Measurements from ENCODE around the gene CACNG1. TPM values are rescaled to one million over a fixed set of nuclear protein-coding genes. Genes with fewer than 3 reads are reported as not detected.
"Not testable (repeated sequence)": the region's sequence is repeated elsewhere in the genome, so short reads cannot be mapped to it uniquely, and the experiment has no call there.

Gene CACNG1
- total RNA-seq, 2 experiments from 2014 or later: not detected

DNA sequence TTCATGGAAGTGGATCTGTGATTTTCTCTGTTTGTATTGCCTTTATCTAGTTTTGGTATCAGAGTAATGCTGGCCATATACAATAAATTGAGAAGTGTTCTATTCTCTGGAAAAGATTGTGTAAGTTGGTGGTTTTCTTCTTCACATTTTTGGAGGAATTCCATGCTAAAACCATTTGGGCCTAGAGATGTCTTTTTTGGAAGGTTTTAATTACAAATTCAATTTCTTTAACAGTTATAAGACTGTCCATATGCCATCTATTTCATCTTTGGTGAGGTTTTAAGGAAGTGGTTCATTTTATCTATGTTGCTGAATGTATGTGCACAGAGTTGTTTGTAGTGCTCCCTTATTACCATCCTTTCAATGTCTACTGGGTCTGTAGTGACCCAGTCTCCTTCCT is 46.0 kb downstream of the CACNG1 start:
- CTCF ChIA-PET (ENCODE audit: unreplicated experiment): interaction anchor here (0.5 kb wide), 1 partner anchor 514 kb away, joined by 3 read pairs; no protein-coding TSS in a partner anchor
- Histone ChIP-seq H3K9me2 (ENCODE audit: insufficient read depth, low read length) (no peaks in the 10 kb centered on the region), H3K4me3 (ENCODE audit: low read depth, low read length, poor library complexity, severe bottlenecking) (no peak overlapping the region), H3K4me1 (ENCODE audit: insufficient read depth, low read length, poor library complexity, severe bottlenecking) (no peaks in the 10 kb centered on the region), H3K36me3 (ENCODE audit: insufficient read depth, low read length) (peaks cover 16% of the 10 kb centered on the region), H3K79me2 (ENCODE audit: insufficient read depth, low read depth, low read length) (no peaks in the 10 kb centered on the region), H3K27ac (ENCODE audit: low read depth, low read length, poor library complexity, severe bottlenecking) (no peak overlapping the region), H3K4me2 (ENCODE audit: low read length) (no peak overlapping the region), H2AFZ (ENCODE audit: low read length) (no peak overlapping the region), H3K9me3 (ENCODE audit: low read length) (no peaks in the 10 kb centered on the region), H4K20me1 (ENCODE audit: insufficient read depth, low read length) (no peaks in the 10 kb centered on the region)
- TF ChIP-seq EZH2phosphoT487 (IDR thresholded peaks at IDR 0.05; ENCODE audit: borderline replicate concordance, low read depth, low read length): no peak
- TF ChIP-seq, protein P1, sequence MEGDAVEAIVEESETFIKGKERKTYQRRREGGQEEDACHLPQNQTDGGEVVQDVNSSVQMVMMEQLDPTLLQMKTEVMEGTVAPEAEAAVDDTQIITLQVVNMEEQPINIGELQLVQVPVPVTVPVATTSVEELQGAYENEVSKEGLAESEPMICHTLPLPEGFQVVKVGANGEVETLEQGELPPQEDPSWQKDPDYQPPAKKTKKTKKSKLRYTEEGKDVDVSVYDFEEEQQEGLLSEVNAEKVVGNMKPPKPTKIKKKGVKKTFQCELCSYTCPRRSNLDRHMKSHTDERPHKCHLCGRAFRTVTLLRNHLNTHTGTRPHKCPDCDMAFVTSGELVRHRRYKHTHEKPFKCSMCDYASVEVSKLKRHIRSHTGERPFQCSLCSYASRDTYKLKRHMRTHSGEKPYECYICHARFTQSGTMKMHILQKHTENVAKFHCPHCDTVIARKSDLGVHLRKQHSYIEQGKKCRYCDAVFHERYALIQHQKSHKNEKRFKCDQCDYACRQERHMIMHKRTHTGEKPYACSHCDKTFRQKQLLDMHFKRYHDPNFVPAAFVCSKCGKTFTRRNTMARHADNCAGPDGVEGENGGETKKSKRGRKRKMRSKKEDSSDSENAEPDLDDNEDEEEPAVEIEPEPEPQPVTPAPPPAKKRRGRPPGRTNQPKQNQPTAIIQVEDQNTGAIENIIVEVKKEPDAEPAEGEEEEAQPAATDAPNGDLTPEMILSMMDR (conservative IDR thresholded peaks at IDR 0.05; ENCODE audit: low read length): no peak
- intact Hi-C loops (cut with micrococcal nuclease; ENCODE audit: unreplicated experiment): no loop called here
- POLR2A ChIA-PET: interaction anchor here (1.2 to 1.4 kb wide), 2 partner anchors 15 to 18 kb away, joined by 4 read pairs; no protein-coding TSS in a partner anchor
- BruUV-seq (replicated peaks): no TSS peak
- DNase-seq (ENCODE audit: low spot score): no peak

- Histone ChIP-seq H3K4me1 (ENCODE audit: insufficient read depth, low read length, poor library complexity, severe bottlenecking) (no peaks in the 10 kb centered on the region), H4K20me1 (ENCODE audit: insufficient read depth, low read length) (no peaks in the 10 kb centered on the region), H3K9me2 (ENCODE audit: insufficient read depth, low read length) (no peaks in the 10 kb centered on the region), H3K4me3 (ENCODE audit: low read depth, low read length, poor library complexity, severe bottlenecking) (no peak overlapping the region), H3K9me3 (ENCODE audit: low read length) (no peaks in the 10 kb centered on the region), H3K36me3 (ENCODE audit: insufficient read depth, low read length) (peaks cover 3% of the 10 kb centered on the region; the same call in 1 of the 2 replicates), H3K27ac (ENCODE audit: low read depth, low read length, poor library complexity, severe bottlenecking) (no peak overlapping the region), H3K79me2 (ENCODE audit: insufficient read depth, low read depth, low read length) (no peaks in the 10 kb centered on the region), H3K4me2 (ENCODE audit: low read length) (no peak overlapping the region), H2AFZ (ENCODE audit: low read length) (no peak overlapping the region)
- no peak for TF ChIP-seq EZH2phosphoT487 (IDR thresholded peaks at IDR 0.05; ENCODE audit: borderline replicate concordance, low read depth, low read length)
- TF ChIP-seq, protein P1 (conservative IDR thresholded peaks at IDR 0.05; ENCODE audit: low read length): no peak
- intact Hi-C loops (cut with micrococcal nuclease; ENCODE audit: unreplicated experiment): no loop called here
- BruUV-seq (replicated peaks): no TSS peak
- POLR2A ChIA-PET: interaction anchor here (0.6 to 2.1 kb wide), 4 partner anchors 11 to 1112 kb away, joined by 3 to 9 read pairs (median 6); no protein-coding TSS in a partner anchor
- no peak for DNase-seq (ENCODE audit: low spot score)
- CTCF ChIA-PET (ENCODE audit: unreplicated experiment): no interaction called here
Observed at GRCh38 chr17:67092291-67092690, 47.9 kb downstream of the CACNG1 start.

DNA sequence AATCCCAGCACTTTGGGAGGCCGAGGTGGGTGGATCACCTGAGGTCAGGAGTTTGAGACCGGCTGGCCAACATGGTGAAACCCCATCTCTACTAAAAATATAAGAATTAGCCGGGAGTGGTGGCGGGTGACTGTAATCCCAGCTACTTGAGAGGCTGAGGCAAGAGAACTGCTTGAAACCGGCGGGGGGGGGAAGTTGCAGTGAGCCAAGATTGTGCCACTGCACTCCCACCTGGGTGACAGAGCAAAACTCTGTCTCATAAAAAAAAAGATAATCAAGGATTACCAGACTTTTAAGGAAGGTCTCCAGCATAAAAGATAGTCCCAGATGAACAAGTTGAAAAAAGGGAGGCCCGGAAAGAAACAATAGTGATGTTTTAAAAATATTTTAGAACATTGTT is 48.4 kb downstream of the CACNG1 start:
- DNase-seq (ENCODE audit: low spot score); H3K9me3 ChIP-seq (ENCODE audit: low read length); CTCF ChIA-PET (ENCODE audit: unreplicated experiment); H2AFZ ChIP-seq (ENCODE audit: low read length); H4K20me1 ChIP-seq (ENCODE audit: insufficient read depth, low read length); H3K4me2 ChIP-seq (ENCODE audit: low read length); H3K36me3 ChIP-seq (ENCODE audit: insufficient read depth, low read length); H3K9me2 ChIP-seq (ENCODE audit: insufficient read depth, low read length); H3K4me1 ChIP-seq (ENCODE audit: insufficient read depth, low read length, poor library complexity, severe bottlenecking); H3K27ac ChIP-seq (ENCODE audit: low read depth, low read length, poor library complexity, severe bottlenecking); BruUV-seq (replicated peaks); H3K4me3 ChIP-seq (ENCODE audit: low read depth, low read length, poor library complexity, severe bottlenecking); H3K79me2 ChIP-seq (ENCODE audit: insufficient read depth, low read depth, low read length); intact Hi-C loops (cut with micrococcal nuclease; ENCODE audit: unreplicated experiment): not testable (repeated sequence)
- POLR2A ChIA-PET: interaction anchor here (0.6 to 2.1 kb wide), 3 partner anchors 11 to 1113 kb away, joined by 3 to 8 read pairs (median 3); no protein-coding TSS in a partner anchor

All from OCI-LY7 (cell line).